NCI-H2227 (cell line): Measurements from ENCODE around the gene MRPL24.

Experiments used
- DNase-seq: peaks from one replicate; lab custom pipeline; 2025; ENCODE audit not compliant: unreplicated experiment; lab: John Stamatoyannopoulos, UW

Gene MRPL24

DNA sequence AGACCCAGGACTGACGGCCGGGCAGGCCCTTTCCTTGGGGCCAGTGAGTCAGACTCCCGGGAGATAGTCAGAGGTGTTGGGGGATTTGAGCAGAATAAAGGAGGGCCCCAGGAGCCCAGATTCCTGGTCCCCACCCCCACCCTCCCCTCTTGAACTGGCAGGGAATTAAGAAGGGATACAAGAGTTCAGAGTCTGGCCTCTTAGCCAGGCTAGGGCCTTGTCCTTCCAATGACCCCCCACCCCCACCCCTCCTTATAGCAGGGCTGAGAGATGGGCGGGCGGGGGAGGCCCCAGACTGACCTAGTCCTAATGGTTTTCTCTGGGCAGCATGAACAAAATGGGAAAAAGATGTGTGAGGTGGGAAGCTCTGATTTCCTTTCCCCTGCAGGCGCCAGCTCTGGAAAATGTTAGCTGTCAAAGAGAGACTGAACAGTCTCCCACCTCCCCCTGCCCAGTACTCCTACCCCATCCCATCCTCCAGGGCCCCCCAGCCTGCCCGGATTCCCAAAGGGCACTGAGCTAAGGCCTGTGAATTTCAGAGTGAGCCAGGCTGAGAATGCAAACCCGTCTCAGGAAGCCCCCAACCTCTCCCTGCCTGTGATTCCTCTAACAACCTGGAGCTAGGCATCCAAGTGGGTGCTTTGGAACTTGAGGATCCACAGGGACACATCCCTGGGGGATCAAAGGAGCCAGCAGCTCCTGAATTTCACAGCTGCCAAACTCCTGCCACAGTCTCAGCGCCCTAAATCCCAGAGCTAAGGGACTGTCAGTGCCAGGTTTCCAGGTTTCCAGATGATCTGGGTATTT lies 29.7 kb downstream of the MRPL24 start:
- DNase-seq, result no peak

DNA sequence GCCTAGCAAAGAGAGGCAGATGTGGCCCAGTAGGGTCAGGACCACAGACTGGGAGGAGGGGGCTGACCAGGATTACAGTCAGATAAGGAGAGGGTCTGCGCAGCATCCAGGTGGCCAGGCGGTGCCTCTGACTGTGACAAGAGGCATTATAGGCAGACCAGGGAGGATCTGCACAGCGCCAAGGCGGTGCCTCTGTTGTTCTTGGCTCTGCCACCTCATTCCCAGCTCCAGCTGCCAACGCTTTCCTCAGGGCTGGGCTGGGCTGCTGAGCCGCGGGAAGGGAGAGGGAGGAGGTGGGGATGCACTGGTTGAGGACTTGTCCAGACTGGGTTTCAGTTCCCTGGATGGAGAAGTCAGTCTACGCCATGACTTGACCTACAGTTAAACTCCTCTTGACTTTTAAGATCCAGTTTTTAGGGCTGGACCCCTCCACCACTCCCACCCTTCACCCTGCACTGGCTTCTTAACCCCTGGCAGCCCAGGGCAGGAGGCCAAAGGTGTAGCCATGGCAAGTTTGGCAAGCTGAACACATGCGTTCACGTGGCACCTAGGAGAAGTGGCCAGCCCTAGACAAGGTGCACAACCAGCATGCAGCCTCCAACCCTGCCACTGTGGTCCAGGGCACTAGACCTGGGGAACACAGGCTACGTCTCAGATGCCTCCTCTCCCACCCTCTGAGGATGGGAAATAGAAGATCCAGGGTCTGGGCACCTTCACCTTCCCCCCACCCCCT lies 31.0 kb downstream of the MRPL24 start:
- peak; percentile 47 for DNase-seq

DNA sequence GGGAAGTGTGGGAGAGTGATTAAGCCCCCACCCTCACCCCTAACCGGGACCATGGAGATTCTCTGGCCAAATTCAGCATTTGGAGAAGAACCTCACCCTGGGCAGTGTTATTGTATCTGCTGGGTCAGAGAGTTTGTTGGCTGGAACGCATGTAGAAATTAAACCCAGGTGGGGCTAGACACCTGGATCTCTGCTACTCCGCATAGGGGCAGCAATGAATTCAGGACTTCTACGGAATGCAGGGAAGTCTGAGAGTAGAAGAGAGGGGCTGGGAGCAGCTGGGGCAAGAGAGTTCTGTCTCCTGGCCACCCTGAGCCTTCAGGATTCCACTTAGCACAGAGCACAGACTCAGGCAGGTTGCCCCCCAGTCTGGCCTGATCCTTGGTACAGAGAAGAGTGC lies 31.9 kb downstream of the MRPL24 start:
- no peak for DNase-seq

GRCh38 chr1:156708218-156708661 lies 32.6 kb downstream of the MRPL24 start:
- no peak for DNase-seq

GRCh38 chr1:156707417-156708217 lies 33.3 kb downstream of the MRPL24 start:
- DNase-seq, result peak; percentile 55

GRCh38 chr1:156706657-156707416 lies 34.1 kb downstream of the MRPL24 start:
- DNase-seq, result peak; percentile 71

DNA sequence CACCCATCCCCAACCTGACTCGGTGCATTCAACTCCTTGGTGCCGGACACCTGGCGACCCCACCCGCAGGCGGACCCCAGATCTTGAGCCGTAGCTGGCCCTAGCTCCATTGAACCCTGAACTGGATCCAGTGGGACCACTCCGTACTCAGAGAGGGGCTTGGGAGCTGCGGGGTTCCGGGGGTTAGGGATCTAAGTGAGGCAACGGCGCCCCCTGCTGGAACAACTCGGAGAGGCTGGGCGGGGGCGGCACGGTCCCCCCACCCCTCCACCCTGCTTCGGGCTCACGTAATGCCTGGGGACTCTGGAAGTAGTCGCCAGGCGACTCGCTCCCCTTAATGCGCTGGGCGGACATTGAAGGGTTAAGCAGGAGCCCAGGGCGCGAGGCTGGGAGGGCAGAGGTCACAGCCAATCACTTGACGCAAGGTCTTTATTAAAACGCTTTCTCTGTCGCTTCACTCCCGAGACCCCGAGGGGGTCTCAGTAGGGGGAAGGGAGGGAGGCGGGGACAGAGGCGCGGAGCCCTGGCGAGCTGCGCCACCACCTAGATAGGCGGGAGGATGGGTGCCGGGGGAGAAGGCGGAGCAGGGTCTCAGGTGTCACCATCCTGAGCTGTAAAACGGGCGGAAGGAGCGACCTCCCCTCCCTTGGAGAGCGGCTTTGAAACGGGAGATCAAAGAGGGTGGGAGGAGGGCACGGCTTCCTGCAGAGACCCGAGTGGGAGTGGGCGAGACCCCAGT lies 34.8 kb downstream of the MRPL24 start:
- DNase-seq, result peak; percentile 88

GRCh38 chr1:156705321-156705917 lies 35.5 kb downstream of the MRPL24 start, which contains the start of gene CRABP2:
TSS of gene CRABP2 (minus strand) at chr1:156705583. CDS start at chr1:156705446, 137 bp downstream.
- DNase-seq, result peak; percentile 85

- DNase-seq, result peak; percentile 39
These were observed 36.0 kb downstream of the MRPL24 start for GRCh38 chr1:156704930-156705320.

DNA sequence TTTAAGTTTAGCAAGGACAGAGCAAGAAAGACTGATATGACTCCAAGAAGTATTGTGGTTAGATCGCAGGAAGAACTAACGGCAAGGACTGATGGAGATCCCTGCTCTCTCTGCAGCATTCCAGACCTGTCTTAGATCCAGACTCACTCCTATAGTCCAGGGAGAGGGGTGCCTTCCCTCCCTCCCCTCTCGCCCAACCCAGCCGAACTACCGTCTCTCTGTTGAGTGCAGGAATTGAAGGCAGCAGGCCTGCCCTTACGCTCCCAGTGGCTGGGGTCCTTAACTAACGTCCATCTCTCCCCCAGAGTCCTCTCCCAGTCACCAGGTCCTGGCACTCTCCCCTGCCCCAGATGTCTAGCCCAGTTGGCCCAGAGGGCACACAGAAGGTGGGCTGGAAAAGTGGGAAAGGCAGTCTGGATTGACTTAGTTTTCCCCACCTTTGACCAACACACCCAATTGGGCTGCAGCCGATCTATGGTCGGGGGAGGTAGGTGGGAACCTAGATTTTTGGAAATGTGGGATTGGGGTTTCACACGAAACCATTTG lies 36.6 kb downstream of the MRPL24 start:
- DNase-seq, result no peak

GRCh38 chr1:156703741-156704140 lies 37.1 kb downstream of the MRPL24 start:
- DNase-seq, result peak; percentile 24

GRCh38 chr1:156703336-156703735 lies 37.6 kb downstream of the MRPL24 start:
- DNase-seq, result no peak

- DNase-seq, result no peak
These were observed 40.0 kb downstream of the MRPL24 start for GRCh38 chr1:156700736-156701531.

DNA sequence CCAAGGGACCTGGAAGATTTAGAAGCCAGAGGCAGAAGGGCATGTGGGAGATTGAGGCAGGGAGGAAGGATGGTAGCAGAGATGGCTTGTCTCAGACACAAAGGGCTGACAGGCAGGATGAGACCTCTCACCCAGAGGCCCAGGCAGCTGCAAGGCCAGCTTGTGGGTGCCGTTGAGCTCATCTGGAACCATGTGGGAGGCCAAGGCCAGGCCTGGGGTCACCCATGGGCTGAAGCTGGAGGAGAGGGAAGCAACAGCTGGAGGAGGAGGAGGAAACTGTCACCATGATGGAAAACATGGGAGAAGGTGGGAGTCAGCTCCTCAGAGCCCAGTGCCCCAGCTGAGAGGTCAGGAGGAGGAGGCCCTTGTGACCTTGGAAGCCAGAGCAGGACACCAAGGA lies 41.9 kb downstream of the MRPL24 start:
- no peak for DNase-seq

DNA sequence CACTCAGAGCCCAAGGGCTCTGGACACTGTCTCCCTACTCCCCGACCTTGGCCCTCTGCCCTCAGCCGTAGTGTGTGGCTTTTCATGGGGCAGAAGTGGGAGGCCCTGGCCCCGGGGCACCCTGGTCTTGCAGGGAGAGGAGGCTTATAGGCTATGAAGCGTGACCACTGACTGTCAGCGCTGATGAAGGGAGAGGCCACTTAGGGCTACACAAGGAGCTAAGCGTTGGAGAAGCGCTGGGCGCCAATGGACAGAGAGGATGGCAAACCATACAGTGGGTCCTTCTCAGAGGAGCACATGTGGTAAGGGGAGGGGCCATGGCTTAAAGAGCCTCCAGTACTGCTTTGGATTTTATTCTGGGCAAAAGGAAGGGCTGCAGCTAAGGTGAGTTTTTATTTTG lies 43.4 kb downstream of the MRPL24 start:
- DNase-seq, result peak; percentile 48

DNA sequence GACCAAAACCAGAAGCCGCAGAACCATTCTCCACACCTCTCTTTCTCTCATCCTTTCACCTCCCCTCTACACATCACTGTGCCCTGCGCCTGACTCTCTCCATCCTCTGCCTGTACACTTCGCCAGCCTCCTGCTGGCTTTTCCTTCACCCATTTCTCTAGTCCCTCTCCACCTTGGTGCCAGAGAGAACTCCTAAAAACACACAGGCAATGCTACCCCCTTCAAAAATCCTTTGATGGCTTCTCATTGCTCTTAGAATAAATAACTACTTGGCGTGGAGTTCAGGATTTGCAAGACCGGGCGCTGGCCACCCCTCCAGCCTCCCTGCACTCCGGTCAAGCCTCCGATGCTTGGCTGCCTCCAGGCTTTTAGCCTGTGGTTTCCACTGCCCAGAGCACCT lies 44.1 kb downstream of the MRPL24 start:
- DNase-seq, result no peak

- no peak for DNase-seq
These were observed 46.3 kb downstream of the MRPL24 start for GRCh38 chr1:156694690-156694962.

DNA sequence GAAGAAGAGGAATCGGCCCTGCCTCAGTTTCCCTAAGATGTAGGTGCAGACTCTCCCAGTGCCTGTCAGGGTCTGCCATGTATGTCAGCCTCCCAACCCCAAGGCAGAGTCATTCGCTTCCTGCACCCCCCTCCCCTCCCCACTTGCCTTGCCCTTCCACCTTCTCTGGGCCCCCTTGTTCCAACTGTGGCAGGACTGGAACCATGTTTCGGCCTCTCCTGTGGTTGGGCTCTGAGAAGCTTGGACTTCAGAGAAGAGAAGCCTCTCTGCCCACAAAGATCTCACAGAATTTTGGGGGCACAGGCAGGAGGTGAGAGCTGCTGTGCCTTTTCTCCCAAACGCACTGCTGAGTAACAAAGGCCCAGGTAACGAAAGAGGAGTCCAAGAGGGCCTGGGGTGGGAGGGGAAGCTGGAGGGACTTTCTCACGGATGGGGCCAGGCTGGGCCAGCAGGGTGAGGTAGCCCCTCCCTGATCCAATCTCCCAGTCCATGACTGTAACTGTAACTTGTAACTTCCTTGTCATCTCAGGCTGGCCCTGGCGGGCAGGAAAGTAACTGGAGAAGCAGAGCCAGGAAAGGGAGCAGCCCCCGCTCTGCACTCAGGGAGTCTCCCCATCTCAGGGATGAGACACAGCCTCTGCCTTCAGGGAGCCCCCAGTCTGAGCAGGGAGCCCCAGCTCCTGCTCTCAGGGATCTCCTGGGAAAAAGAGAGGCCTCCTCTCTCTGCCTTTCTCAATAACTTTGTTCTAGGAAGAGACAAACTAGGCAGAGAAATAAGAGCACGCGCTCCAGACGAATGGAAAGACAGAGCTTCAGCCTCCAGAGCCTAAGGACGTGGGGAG lies 46.8 kb downstream of the MRPL24 start:
- DNase-seq, result no peak
